Esophagus mucosa (tissue), 1 donor: Measurements from ENCODE around the gene BTBD9. TPM values are rescaled to one million over a fixed set of nuclear protein-coding genes. Genes with fewer than 3 reads are reported as not detected.
A peak's percentile ranks its signal among the peaks of the same experiment; 100 is the strongest.

ENCODE experiments used
- ATAC-seq: fragments of 200-7000 bp; cut with Tn5 transposase; one replicate; pipeline ENCODE4 v1.9.1; 2020
- total RNA-seq: library from RNA; stranded (reverse); gene quantifications from one replicate; pipeline ENCODE4 v1.2.4, GENCODE V29; 2023
- donor health status: DM: yes; HTN: yes; CAD: no.

Gene BTBD9
- 13.4 TPM for total RNA-seq

GRCh38 chr6:38639498-38640215, at the start of gene BTBD9:
TSS of gene BTBD9 (minus strand) at chr6:38639929.
- peak; percentile 89 for ATAC-seq

DNA sequence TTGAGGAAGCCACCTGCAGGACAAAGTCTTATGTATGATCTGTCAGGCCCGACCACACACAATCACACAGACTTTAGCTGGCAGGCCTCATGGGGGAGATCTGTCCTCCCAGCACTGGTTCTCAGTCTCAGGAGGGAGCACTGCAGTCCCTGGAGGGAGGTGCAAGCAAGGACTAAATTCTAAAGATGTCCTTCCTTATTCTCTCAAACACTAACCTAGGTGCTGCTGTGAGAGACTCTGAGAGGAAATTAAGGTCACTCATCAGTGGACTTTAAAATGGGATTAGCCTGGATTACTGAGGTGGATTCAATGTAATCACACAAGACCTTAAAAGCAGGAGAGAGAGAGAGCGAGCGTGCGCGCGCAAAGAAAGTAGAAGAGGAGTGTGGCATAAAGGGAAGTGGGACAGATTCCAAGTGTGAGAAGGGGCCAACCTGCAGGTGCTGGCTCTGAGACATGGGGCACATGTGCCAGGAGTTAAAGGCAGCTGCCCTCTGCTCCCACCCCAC, 48.9 kb upstream of the BTBD9 start:
- no peak for ATAC-seq

GRCh38 chr6:38687549-38687948, 47.8 kb upstream of the BTBD9 start:
- no peak for ATAC-seq

GRCh38 chr6:38687043-38687353, 47.3 kb upstream of the BTBD9 start:
- no peak for ATAC-seq

- no peak for ATAC-seq
Measured at GRCh38 chr6:38686270-38687042, 46.7 kb upstream of the BTBD9 start.

DNA sequence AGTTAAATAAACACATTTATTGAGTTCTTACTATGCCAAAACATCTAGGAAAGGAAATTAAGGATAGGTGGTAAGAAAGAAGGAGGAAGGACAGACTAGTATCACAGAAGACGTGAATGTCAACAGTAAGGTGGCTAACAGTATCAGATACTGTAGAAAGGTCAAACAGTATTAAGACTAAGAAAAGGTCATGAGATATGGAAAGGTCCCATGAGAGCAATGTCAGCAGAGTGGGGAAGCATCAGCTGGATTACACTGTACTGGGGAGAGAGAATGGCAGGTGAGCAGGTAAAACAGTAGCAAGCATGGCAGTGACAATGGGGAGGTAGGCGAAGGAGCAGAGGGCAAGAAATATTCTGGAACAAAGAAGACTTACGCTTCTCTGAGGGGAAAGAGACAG, 45.2 kb upstream of the BTBD9 start:
- ATAC-seq = no peak

GRCh38 chr6:38684237-38684636, 44.5 kb upstream of the BTBD9 start:
- ATAC-seq = no peak

- no peak for ATAC-seq
Measured at GRCh38 chr6:38681850-38682249, 42.1 kb upstream of the BTBD9 start.

GRCh38 chr6:38679668-38680067, 39.9 kb upstream of the BTBD9 start:
- ATAC-seq = no peak

DNA sequence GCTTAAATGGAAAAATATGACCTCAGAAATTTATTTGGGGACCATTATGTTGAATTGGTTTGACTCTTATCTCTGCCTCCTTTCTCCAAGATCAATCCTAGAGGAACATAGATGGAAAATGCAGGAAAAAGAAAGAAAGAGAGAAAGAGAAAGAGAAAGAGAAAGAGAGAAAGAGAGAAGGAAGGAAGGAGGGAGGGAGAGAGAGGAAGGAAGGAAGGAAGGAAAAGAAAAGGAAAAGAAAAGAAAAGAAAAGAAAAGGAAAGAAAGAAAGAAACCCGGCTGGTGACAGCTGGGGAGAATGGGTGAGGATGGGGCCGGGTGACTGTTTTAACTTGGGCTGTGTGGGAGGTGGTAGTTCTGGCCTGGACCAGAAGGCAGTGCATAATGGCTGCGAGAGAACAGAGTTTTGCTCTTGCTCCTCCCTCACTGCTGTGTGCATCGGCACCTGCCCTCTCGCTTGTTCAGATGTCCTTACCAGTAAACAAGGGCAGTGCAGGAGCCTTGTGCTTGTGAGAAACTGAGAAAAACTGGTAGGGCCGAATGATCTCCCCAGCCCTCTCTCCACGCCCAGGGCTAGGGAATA, 38.5 kb upstream of the BTBD9 start:
- no peak for ATAC-seq

DNA sequence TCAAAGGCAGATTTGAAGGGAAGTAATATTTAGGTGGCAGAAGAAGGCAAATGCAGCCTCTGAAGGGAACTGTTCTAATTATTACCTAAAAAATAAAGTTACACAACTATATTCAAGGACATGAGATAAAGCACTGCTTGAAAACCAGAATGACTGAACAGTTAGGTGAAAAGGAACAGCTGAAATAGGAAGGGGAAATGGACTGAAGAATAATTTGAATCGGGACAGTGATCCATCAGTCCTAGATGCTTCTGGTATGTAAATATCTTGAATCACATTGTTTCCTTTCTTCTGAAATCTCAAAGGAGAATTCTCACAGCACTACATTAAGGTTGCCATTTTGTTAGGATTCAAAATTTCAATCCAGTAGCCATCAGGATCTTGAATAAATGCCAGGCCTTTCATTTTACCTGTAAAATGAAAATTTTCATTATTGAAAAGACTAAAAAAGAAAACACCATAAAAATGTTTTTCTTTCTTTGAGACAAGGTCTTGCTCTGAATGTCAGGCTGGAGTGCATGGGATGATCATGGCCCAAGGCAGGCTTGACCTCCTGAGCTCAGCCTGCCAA, 37.3 kb upstream of the BTBD9 start:
- ATAC-seq = no peak

GRCh38 chr6:38676236-38676973, 36.7 kb upstream of the BTBD9 start:
- no peak for ATAC-seq

DNA sequence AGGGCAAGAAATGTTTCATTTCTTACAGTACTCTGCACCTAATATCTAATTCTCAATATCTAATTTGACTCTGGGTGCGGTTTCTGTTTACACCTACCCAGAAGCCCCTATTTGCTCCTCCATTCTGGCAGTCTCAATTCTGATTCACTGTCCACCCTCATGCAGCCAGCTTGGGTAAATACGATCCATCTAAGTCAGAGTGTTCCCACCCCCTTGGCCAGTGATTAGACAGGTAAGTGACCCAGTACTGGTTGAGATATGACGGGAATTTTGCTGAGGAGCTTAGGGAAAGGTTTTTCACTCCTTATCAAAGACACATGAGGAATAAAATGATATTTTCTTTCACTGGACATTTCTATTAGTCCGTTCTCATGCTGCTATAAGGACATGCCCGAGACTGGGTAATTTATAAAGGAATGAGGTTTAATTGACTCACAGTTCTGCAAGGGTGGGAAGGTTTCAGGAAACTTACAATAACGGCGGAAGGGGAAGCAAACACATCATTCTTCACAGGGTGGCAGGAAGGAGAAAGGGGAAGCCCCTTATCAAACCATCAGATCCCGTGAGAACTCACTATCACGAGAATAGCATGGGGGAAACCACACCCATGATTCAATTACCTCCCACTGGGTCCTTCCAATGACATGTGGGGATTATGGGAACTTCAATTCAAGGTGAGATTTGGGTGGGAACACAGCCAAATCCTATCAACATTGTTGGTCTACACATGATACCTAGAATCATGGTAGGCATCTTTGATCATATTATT, 33.9 kb upstream of the BTBD9 start:
- ATAC-seq = peak; percentile 15

DNA sequence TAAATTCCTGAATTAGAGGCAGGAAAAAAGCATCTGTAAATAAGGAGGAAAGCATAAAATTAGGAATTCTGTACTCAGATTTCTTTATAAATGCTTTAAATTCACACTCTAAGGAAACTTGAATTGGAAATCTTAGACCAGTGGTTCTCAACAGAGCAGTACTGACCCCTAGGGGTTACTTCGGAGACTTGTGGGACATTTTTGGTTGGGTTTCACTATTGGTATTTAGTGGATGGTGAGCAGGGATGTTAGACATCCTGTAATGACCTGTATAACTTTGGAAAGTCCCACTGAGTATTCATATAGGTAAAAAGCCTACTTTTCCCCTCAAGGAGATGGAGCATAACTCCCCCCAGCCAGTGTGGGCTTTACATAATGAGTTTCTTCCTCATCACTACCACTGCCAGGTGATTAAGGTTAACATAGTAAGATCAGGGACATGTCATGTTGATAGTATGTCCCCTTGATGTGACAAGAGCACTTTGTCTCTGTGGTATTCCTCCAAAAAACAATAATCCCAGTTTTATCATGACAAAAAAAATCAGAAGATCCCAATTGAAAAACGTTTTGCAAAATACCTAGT, 32.2 kb upstream of the BTBD9 start:
- peak; percentile 77 for ATAC-seq

GRCh38 chr6:38658418-38659167, 18.9 kb upstream of the BTBD9 start:
- no peak for ATAC-seq

DNA sequence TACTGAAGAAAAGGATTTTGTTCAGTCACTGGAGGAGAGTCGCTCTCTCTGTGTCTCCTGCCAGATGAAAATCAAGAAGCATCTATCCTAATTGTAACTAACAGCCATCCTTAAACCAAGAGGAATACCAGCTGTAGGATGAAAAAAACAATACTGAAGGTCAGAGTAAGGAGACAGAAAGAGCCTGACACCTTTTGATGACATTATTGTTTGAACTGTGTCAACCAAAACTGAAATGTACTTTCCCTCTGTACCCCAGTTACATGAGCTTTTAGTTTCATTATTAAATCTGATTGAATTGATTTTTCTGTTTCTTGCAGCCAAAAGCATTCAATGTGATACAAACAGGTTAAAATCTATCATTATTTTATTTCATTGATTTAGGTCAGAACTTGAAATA, 17.2 kb upstream of the BTBD9 start:
- ATAC-seq = no peak

DNA sequence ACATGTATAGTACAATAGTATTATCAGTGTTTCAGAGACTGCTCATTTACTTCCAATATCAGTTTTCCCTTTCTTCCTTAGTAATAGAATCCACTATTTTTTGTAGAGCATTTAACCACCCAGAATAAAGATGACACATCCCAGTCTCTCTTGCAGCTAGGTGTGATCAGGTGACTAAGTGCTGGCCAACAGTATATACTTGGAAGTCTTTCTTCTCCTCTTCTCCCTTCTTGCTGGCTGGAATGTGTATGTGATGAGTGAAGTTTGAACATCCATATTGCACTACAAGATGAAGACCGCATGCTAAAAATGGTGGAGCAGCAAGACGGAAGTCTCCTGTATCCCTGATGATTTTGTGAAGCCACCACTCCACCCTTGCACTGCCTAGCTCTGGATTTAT, 14.5 kb upstream of the BTBD9 start:
- no peak for ATAC-seq

DNA sequence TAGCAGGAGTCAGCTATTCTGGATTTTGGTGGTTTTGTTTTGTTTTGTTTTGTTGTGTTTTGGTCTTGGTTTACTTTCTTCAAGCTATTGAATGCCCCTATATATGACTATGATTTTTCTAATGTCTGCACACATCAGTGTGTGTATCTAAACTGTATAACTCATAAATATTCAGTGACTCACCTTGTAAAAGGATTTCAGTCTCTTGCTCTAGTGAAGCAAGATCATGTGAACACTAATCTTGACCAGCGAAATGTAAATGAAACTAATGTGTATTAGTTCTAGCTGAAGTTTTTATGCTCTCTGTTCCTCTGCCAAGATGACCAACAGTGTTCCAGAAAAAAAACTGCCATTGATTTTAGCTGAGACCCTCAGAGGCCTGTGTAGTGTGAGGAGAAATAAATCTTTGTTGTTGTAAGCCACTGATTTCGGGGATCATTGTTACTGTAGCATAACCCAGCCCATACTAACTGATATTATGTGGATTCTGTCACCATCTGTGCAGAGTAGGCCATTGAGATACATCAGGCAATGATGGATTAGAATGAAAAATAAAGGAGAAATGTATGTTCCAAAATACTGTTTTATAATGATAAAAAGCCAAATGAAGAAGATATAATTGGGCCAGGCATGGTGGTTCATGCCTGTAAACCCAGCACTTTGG, 11.5 kb upstream of the BTBD9 start:
- ATAC-seq = no peak

GRCh38 chr6:38650207-38650752, 10.6 kb upstream of the BTBD9 start:
- no peak for ATAC-seq

DNA sequence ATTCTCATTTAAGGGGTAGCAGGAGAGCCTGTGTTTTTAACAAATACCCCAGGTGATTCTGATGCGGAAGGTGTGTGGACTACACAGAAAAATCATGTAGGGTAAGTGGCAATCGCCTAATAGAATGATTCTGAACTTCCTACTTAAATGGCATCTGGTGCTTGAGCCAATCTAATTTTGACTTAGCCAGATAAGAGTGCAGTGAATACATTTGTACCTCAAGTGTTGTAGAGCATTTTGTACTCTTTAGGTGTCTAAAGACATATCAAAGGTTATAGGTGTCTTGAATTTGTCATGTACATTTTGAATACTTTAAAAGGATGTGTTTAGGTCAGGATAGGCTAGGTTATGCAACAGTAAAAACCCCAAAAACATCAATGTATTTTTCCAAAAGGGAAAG, 10.0 kb upstream of the BTBD9 start:
- no peak for ATAC-seq
